Mesothelial cell of epicardium (in vitro differentiated cells): ENCODE measurements around the gene CD59. TPM values are rescaled to one million over a fixed set of nuclear protein-coding genes. Genes with fewer than 3 reads are reported as not detected.

Experiments
- DNase-seq, 2 experiments: peaks; one replicate each; pipeline ENCODE4 v3.0.0; 2021; ENCODE audit warnings: low spot score in 2 of 2; ENCODE audit not compliant: unreplicated experiment in 2 of 2
- H3K27ac Mint-ChIP-seq: 2 replicates; pipeline ENCODE4 v1.8.0; 2021; ENCODE audit warnings: mixed read lengths
- H3K27me3 Mint-ChIP-seq: 2 replicates; pipeline ENCODE4 v1.8.0; 2021; ENCODE audit warnings: low read depth, mixed read lengths
- H3K36me3 Mint-ChIP-seq: 2 replicates; pipeline ENCODE4 v1.8.0; 2021; ENCODE audit warnings: mixed read lengths
- H3K4me1 Mint-ChIP-seq: 2 replicates; pipeline ENCODE4 v1.8.0; 2021; ENCODE audit warnings: mixed read lengths
- H3K4me3 Mint-ChIP-seq: 2 replicates; pipeline ENCODE4 v1.8.0; 2021; ENCODE audit warnings: mild to moderate bottlenecking, moderate library complexity, mixed read lengths
- H3K9me3 Mint-ChIP-seq: 2 replicates; pipeline ENCODE4 v1.8.0; 2021; ENCODE audit warnings: mixed read lengths
- total RNA-seq: library from RNA; stranded (reverse); gene quantifications from 3 replicates; pipeline ENCODE4 v1.2.1, GENCODE V29; 2021
- TF ChIP-seq, protein P1 (sequence below): fragments of 200-600 bp; sonication (generic); IDR thresholded peaks from one replicate; pipeline ENCODE4 v1.5.0; 2021; ENCODE audit warnings: antibody characterized with exemption; ENCODE audit not compliant: unreplicated experiment

CD59 gene
- total RNA-seq, 1 donor from 2014 or later = 162 TPM

DNA sequence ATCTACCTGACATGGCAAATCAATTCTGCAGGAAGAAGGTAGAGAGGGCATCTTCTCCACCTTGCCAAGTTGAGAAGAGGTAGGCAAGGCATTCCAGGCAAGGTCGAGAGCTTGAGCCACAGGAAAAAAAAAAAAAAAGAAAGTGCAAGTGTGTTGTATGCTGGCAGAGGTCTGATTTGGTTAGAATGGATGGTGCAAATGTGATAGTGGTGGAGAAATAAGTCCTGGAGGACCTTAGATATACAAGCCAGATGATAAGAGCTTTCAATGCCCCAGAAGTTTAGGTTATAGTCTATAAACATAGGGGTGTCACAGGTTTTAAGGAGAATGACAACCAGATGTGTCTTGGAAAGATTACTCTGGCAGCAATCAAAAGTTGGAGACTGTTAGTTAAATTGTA is 36.6 kb upstream of the CD59 start:
- DNase-seq = no peak
- Mint-ChIP-seq H3K4me3 (peak overlapping the region; percentile 87), H3K27me3 (peaks cover 22% of the 10 kb centered on the region), H3K36me3 (peaks cover 10% of the 10 kb centered on the region), H3K27ac (no peak overlapping the region), H3K9me3 (no peaks in the 10 kb centered on the region), H3K4me1 (peaks cover 23% of the 10 kb centered on the region)
- TF ChIP-seq, protein P1, sequence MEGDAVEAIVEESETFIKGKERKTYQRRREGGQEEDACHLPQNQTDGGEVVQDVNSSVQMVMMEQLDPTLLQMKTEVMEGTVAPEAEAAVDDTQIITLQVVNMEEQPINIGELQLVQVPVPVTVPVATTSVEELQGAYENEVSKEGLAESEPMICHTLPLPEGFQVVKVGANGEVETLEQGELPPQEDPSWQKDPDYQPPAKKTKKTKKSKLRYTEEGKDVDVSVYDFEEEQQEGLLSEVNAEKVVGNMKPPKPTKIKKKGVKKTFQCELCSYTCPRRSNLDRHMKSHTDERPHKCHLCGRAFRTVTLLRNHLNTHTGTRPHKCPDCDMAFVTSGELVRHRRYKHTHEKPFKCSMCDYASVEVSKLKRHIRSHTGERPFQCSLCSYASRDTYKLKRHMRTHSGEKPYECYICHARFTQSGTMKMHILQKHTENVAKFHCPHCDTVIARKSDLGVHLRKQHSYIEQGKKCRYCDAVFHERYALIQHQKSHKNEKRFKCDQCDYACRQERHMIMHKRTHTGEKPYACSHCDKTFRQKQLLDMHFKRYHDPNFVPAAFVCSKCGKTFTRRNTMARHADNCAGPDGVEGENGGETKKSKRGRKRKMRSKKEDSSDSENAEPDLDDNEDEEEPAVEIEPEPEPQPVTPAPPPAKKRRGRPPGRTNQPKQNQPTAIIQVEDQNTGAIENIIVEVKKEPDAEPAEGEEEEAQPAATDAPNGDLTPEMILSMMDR = no peak

DNA sequence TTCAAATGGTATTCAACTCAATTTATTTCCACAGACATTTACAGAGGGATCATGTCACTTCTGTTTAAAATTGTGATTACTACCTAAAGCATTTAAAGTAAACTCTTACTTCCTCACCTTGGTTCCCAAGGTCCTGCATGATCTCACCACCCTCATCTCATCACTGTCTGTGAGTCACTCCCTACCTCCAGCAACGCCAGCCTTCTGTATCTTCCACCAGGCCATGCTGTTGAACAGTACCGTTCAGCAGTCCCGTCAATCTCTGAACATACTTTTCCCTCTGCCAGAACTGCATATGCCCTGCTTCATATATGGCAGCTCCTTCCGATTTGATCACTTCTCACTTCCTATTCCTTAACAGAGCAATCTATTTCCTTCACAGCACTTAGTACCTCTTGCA is 36.1 kb upstream of the CD59 start:
- no peak for DNase-seq
- H3K27me3 Mint-ChIP-seq = peaks cover 22% of the 10 kb centered on the region
- H3K4me3 Mint-ChIP-seq = peak overlapping the region; percentile 51
- peaks cover 23% of the 10 kb centered on the region for H3K4me1 Mint-ChIP-seq
- no peaks in the 10 kb centered on the region for H3K9me3 Mint-ChIP-seq
- no peak overlapping the region for H3K27ac Mint-ChIP-seq
- TF ChIP-seq, protein P1 = no peak
- H3K36me3 Mint-ChIP-seq = peaks cover 13% of the 10 kb centered on the region

DNA sequence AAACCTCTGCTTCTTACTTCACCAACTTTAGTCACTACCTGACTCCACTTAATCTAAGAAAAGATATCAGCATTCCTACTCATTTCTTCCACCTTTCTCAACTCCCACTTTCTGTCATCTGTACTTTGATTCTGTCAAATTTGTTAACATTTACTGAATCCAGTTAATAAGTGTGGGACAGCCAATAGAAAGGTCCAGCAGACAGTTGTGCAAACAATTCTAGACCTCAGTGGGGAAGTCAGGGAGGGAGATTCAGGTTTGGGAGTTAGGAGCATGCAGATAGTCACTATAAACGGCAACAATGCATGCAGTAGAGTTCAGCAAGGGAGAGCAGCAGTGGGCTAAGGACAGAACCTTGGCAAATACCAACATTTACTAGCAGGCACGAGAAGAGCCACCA is 34.0 kb upstream of the CD59 start:
- peaks cover 21% of the 10 kb centered on the region for H3K4me1 Mint-ChIP-seq
- peaks cover 8% of the 10 kb centered on the region for H3K27me3 Mint-ChIP-seq
- no peak for DNase-seq
- no peak overlapping the region for H3K27ac Mint-ChIP-seq
- H3K9me3 Mint-ChIP-seq = no peaks in the 10 kb centered on the region
- TF ChIP-seq, protein P1 = no peak
- H3K36me3 Mint-ChIP-seq = peaks cover 28% of the 10 kb centered on the region
- H3K4me3 Mint-ChIP-seq = no peak overlapping the region

DNA sequence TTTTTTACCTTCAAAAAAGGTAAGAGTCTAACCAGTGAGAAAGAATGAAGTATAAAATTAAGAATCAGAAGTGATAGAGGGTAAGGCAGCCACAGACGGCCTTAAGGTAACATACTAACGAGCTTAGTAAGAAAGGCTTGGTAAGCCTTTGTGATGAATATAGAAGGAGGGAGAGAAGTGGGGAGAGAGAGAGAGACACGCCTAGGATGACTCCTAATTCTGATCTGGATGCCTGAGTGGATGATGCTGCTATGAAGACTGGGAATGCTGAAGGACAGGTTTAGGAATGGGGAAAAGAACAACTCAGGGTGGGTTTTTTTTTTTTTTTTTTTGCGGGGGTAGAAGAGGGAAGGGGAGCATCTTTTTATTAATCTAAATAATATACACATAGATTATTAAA is 33.3 kb upstream of the CD59 start:
- H3K36me3 Mint-ChIP-seq = peaks cover 33% of the 10 kb centered on the region

DNA sequence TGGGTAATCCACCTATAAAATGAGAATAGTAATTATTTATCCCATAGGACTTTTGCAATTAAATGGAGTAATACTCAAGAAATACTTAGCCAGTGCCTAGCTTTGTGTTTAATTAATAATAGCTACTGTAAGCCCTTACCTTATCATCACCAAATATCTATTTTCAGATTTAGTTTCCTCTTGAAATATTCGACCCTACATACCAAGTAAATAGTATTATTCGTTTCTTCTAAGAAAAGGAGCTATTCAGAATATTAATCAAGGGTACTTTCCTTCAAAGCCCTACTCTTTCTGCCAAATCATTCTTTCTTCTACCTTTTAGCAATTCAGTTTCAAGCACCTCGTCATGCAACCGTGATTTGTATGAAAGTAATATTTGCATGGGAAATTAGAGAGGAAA is 31.4 kb upstream of the CD59 start:
- H3K4me3 Mint-ChIP-seq = no peak overlapping the region
- TF ChIP-seq, protein P1 = no peak
- H3K9me3 Mint-ChIP-seq = peaks cover 14% of the 10 kb centered on the region
- peaks cover 47% of the 10 kb centered on the region for H3K36me3 Mint-ChIP-seq
- no peak for DNase-seq
- H3K27me3 Mint-ChIP-seq = no peaks in the 10 kb centered on the region
- H3K4me1 Mint-ChIP-seq = peaks cover 11% of the 10 kb centered on the region
- no peak overlapping the region for H3K27ac Mint-ChIP-seq

More for the DNA sequence above, 33.3 kb upstream of the CD59 start:
- Mint-ChIP-seq H3K4me1 (peaks cover 19% of the 10 kb centered on the region), H3K9me3 (no peaks in the 10 kb centered on the region), H3K27ac (no peak overlapping the region), H3K4me3 (no peak overlapping the region), H3K27me3 (peaks cover under 1% of the 10 kb centered on the region)
- TF ChIP-seq, protein P1 = no peak
- DNase-seq = no peak

DNA sequence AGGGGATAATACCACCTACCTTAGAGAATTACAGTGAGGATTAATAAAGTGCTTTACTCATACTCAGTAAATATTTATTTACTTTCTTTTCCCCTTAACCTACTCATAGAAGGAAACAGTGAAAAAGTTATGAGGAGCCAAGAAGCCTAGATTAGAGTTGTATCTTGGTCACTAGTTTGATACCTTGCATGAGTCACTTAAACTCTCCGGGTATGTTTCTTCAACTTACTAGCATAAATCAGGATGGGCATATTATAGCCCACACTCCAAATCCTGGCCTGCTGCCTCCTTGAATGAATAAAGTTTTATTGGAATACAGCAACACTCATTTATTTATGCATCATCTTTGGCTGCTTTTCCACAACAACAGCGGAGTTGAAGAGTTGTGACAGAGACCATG is 29.9 kb upstream of the CD59 start:
- Mint-ChIP-seq H3K4me1 (no peaks in the 10 kb centered on the region), H3K27ac (no peak overlapping the region), H3K9me3 (peaks cover 14% of the 10 kb centered on the region), H3K36me3 (peaks cover 59% of the 10 kb centered on the region), H3K27me3 (no peaks in the 10 kb centered on the region), H3K4me3 (no peak overlapping the region)
- TF ChIP-seq, protein P1 = no peak
- no peak for DNase-seq
